Measurements from ENCODE around the gene KCNB1.

- TF ChIP-seq POLR2A (IDR thresholded peaks at IDR 0.05; ENCODE audit: low read depth, low read length) (no peak), POLR2AphosphoS5 (IDR thresholded peaks at IDR 0.05; ENCODE audit: low read depth, low read length) (no peak), TAF1 (IDR thresholded peaks at IDR 0.05; ENCODE audit: borderline replicate concordance, low read depth, low read length) (no peak)
Observed at GRCh38 chr20:49516916-49517804, 34.7 kb upstream of the KCNB1 start.
